HG03354 (cell line): ENCODE data around the gene WT1.

ENCODE experiments used
- ATAC-seq: cut with Tn5 transposase; IDR thresholded peaks from one replicate; pipeline ENCODE4 v1.9.1; 2021; ENCODE audit warnings: mild to moderate bottlenecking; ENCODE audit not compliant: unreplicated experiment, poor library complexity, severe bottlenecking

WT1 gene

GRCh38 chr11:32343325-32344008 lies 91.9 kb downstream of the WT1 start:
- ATAC-seq = no peak

GRCh38 chr11:32341620-32342613 lies 93.4 kb downstream of the WT1 start:
- ATAC-seq = no peak

GRCh38 chr11:32340181-32340580 lies 95.2 kb downstream of the WT1 start:
- ATAC-seq = no peak
